Fibroblast of lung (primary cell): ENCODE measurements around the gene RARG. TPM values are rescaled to one million over a fixed set of nuclear protein-coding genes. Genes with fewer than 3 reads are reported as not detected.

Experiments used
- DNase-seq, 2 donors: peaks; one replicate each; pipeline versions ENCODE4 v3.0.0 to v3.0.0-alpha.2; 2010; ENCODE audit warnings: low read depth in 2 of 2
- H2AFZ ChIP-seq: 2 replicates; pipeline ENCODE4 v1.5.1; 2012; ENCODE audit warnings: low read length, control low read depth, inconsistent platforms
- H3K27ac ChIP-seq: 2 replicates; pipeline ENCODE4 v1.5.1; 2011; ENCODE audit warnings: low read length, control low read depth; ENCODE audit not compliant: insufficient read depth
- H3K27me3 ChIP-seq: 2 replicates; pipeline ENCODE4 v1.5.1; 2011; ENCODE audit warnings: mild to moderate bottlenecking, low read length; ENCODE audit not compliant: control insufficient read depth, insufficient read depth
- H3K36me3 ChIP-seq: 2 replicates; pipeline ENCODE4 v1.5.1; 2011; ENCODE audit warnings: low read length; ENCODE audit not compliant: control insufficient read depth, insufficient read depth
- H3K4me1 ChIP-seq: 2 replicates; pipeline ENCODE4 v1.5.1; 2011; ENCODE audit warnings: low read length; ENCODE audit not compliant: control insufficient read depth, insufficient read depth; ENCODE audit errors: extremely low read depth
- H3K4me2 ChIP-seq: 2 replicates; pipeline ENCODE4 v1.5.1; 2011; ENCODE audit warnings: low read length, control low read depth; ENCODE audit not compliant: insufficient read depth; ENCODE audit errors: extremely low read depth
- H3K4me3 ChIP-seq, 4 experiments: fragments of 200-600 bp in 1 of 4; sonication (generic) in 1 of 4; replicated peaks in 1 of 4; 2 replicates each; pipeline ENCODE4 v1.5.1; 2011 to 2016; ENCODE audit warnings: low read length in 4 of 4, low read depth in 3 of 4, mild to moderate bottlenecking in 3 of 4, control low read depth in 2 of 4, inconsistent platforms in 1 of 4, mixed read lengths in 1 of 4; ENCODE audit not compliant: insufficient read depth in 1 of 4; ENCODE audit errors: control extremely low read depth in 1 of 4
- H3K79me2 ChIP-seq: 2 replicates; pipeline ENCODE4 v1.5.1; 2012; ENCODE audit warnings: mild to moderate bottlenecking, low read length, inconsistent platforms; ENCODE audit not compliant: control insufficient read depth, insufficient read depth
- H3K9ac ChIP-seq: 2 replicates; pipeline ENCODE4 v1.5.1; 2011; ENCODE audit warnings: mild to moderate bottlenecking, low read length, control low read depth; ENCODE audit not compliant: insufficient read depth
- H3K9me3 ChIP-seq: 2 replicates; pipeline ENCODE4 v1.5.1; 2012; ENCODE audit warnings: low read depth, low read length; ENCODE audit not compliant: control insufficient read depth, insufficient read depth
- H4K20me1 ChIP-seq: 2 replicates; pipeline ENCODE4 v1.5.1; 2011; ENCODE audit warnings: low read length; ENCODE audit not compliant: control insufficient read depth, insufficient read depth; ENCODE audit errors: extremely low read depth
- EZH2 ChIP-seq: IDR thresholded peaks from 2 replicates; pipeline ENCODE4 v1.5.1; 2012; ENCODE audit warnings: low read length, control low read depth, mild to moderate bottlenecking; ENCODE audit errors: missing control alignments
- polyA plus RNA-seq, 2 donors: library from polyadenylated mRNA; depleted of rRNA in 1 of 2; stranded (reverse) in 1 of 2; unstranded in 1 of 2; fragments of >200 nt; gene quantifications; 2 replicates each; pipeline ENCODE4 v1.2.1, GENCODE V29; 2011 to 2012; ENCODE audit warnings: missing spikeins in 1 of 2
- total RNA-seq: library from RNA; depleted of rRNA; stranded (reverse); fragments of >200 nt; gene quantifications from 2 replicates; pipeline ENCODE4 v1.2.1, GENCODE V29; 2014
- TF ChIP-seq, protein P1 (sequence below), 2 donors: IDR thresholded peaks in 1 of 2; conservative IDR thresholded peaks in 1 of 2; 1 replicate in 1 of 2; 2 replicates in 1 of 2; pipeline ENCODE4 v1.5.1; 2011 to 2012; ENCODE audit warnings: low read length in 2 of 2, control low read depth in 1 of 2, inconsistent platforms in 1 of 2, low read depth in 1 of 2, mild to moderate bottlenecking in 1 of 2

Gene RARG
- total and polyA plus RNA-seq, 2 donors (not counting 1 experiment from before 2014, with no cell fraction given), result 30.4 to 51.4 TPM

- no peak overlapping the region for H3K4me3 ChIP-seq
- TF ChIP-seq, protein P1, sequence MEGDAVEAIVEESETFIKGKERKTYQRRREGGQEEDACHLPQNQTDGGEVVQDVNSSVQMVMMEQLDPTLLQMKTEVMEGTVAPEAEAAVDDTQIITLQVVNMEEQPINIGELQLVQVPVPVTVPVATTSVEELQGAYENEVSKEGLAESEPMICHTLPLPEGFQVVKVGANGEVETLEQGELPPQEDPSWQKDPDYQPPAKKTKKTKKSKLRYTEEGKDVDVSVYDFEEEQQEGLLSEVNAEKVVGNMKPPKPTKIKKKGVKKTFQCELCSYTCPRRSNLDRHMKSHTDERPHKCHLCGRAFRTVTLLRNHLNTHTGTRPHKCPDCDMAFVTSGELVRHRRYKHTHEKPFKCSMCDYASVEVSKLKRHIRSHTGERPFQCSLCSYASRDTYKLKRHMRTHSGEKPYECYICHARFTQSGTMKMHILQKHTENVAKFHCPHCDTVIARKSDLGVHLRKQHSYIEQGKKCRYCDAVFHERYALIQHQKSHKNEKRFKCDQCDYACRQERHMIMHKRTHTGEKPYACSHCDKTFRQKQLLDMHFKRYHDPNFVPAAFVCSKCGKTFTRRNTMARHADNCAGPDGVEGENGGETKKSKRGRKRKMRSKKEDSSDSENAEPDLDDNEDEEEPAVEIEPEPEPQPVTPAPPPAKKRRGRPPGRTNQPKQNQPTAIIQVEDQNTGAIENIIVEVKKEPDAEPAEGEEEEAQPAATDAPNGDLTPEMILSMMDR (conservative IDR thresholded peaks at IDR 0.05 in 1 of 2, IDR thresholded peaks at IDR 0.05 in 1 of 2; ENCODE audit: low read depth in 1 of 2, low read length in 2 of 2), result no peak
- no peak for TF ChIP-seq EZH2
- no peaks in the 10 kb centered on the region for H4K20me1 ChIP-seq
- H3K79me2 ChIP-seq, result peaks cover 43% of the 10 kb centered on the region
- H3K9me3 ChIP-seq, result no peaks in the 10 kb centered on the region
- no peaks in the 10 kb centered on the region for H3K27me3 ChIP-seq
- no peak overlapping the region for H3K27ac ChIP-seq
- peaks cover 17% of the 10 kb centered on the region for H3K4me1 ChIP-seq
- H2AFZ ChIP-seq, result no peak overlapping the region
- no peak overlapping the region for H3K9ac ChIP-seq
- DNase-seq, result no peak
- peaks cover 36% of the 10 kb centered on the region for H3K36me3 ChIP-seq
- no peak overlapping the region for H3K4me2 ChIP-seq
Measured at GRCh38 chr12:53215497-53215896, 16.5 kb downstream of the RARG start.

DNA sequence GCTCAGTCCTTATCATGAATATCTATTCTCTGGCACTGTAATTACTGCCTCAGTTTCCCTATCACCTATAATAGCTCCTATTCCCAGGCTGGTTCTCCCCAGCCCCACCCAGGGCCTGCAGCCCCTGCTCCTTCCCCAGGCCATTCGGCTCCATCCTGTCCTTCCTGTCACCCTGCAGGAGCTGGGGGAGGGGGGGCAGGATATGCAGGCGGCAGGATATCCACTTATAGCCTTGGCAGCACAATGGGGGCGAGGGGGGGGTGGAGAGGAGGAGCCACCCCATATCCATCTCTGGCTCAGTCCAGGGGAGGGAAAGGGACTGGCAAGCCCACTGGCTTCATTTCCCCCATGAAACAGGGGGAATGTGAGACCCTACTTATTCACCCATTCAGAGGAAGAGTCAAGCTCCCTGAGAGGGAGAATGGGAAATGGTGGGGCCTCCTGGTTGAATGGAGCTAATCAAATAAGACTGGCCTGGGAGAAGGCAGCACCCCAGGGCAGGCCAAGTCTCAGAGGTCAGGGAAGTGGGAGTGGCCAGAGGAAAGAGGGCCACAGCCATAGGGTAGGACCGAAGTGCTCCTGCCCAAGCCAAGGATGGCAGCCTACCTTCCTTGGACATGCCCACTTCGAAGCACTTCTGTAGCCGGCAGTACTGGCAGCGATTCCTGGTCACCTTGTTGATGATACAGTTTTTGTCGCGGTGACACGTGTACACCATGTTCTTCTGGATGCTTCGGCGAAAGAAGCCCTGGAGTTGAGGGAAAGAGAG is 17.1 kb downstream of the RARG start:
- Histone ChIP-seq H2AFZ (no peak overlapping the region), H3K4me2 (no peak overlapping the region), H4K20me1 (no peaks in the 10 kb centered on the region), H3K9ac (no peak overlapping the region), H3K27me3 (no peaks in the 10 kb centered on the region), H3K4me3 (no peak overlapping the region), H3K4me1 (peaks cover 17% of the 10 kb centered on the region), H3K27ac (no peak overlapping the region), H3K79me2 (peaks cover 43% of the 10 kb centered on the region), H3K9me3 (no peaks in the 10 kb centered on the region), H3K36me3 (peaks cover 39% of the 10 kb centered on the region)
- TF ChIP-seq, protein P1 (conservative IDR thresholded peaks at IDR 0.05 in 1 of 2, IDR thresholded peaks at IDR 0.05 in 1 of 2; ENCODE audit: low read depth in 1 of 2, low read length in 2 of 2), result no peak
- no peak for TF ChIP-seq EZH2
- DNase-seq, result no peak

- H2AFZ ChIP-seq, result no peak overlapping the region
- H3K4me1 ChIP-seq, result peaks cover 17% of the 10 kb centered on the region
- H3K4me3 ChIP-seq, result no peak overlapping the region
- H3K9ac ChIP-seq, result no peak overlapping the region
- H3K4me2 ChIP-seq, result no peak overlapping the region
- no peak overlapping the region for H3K27ac ChIP-seq
- no peaks in the 10 kb centered on the region for H3K27me3 ChIP-seq
- H3K79me2 ChIP-seq, result peaks cover 37% of the 10 kb centered on the region
- no peak for TF ChIP-seq EZH2
- TF ChIP-seq, protein P1 (conservative IDR thresholded peaks at IDR 0.05 in 1 of 2, IDR thresholded peaks at IDR 0.05 in 1 of 2; ENCODE audit: low read depth in 1 of 2, low read length in 2 of 2), result no peak
- no peaks in the 10 kb centered on the region for H4K20me1 ChIP-seq
- no peaks in the 10 kb centered on the region for H3K9me3 ChIP-seq
- no peak for DNase-seq
- peaks cover 39% of the 10 kb centered on the region for H3K36me3 ChIP-seq
Measured at GRCh38 chr12:53214221-53214620, 17.8 kb downstream of the RARG start.
